HCT116 (cell line): Measurements from ENCODE around the gene RNU6-9. TPM values are rescaled to one million over a fixed set of nuclear protein-coding genes. Genes with fewer than 3 reads are reported as not detected.

Experiments
- ATAC-seq: fragments of 200-7000 bp; cut with Tn5 transposase; 2 replicates; pipeline ENCODE4 v1.9.1; 2020; ENCODE audit warnings: mild to moderate bottlenecking, moderate library complexity
- BruUV-seq: library from RNA; stranded (reverse); fragments of 400-500 nt; replicated peaks from 2 replicates; lab custom pipeline; 2021; lab: Mats Ljungman, UMichigan
- CTCF ChIA-PET: fragments of 300-600 bp; sonication (Branson Sonifier 250); formaldehyde crosslinking; loops from one replicate; lab custom pipeline; 2021; ENCODE audit warnings: antibody characterized with exemption; lab: Charles Lee
- POLR2A ChIA-PET: fragments of 300-600, 350-600 bp; sonication (Branson Sonifier 250); formaldehyde crosslinking; loops from one replicate; lab custom pipeline; 2021; ENCODE audit warnings: antibody characterized with exemption; lab: Charles Lee
- RAD21 ChIA-PET, 2 experiments: fragments of 300-600 bp; sonication (Branson Sonifier 250); formaldehyde crosslinking; loops; one replicate each; lab custom pipeline; 2023; ENCODE audit warnings: low total read pairs in 2 of 2; ENCODE audit not compliant: uncharacterized antibody in 2 of 2, unreplicated experiment in 2 of 2, low non-redundant PET in 1 of 2; lab: Charles Lee
- DNase-seq: peaks from one replicate; pipeline ENCODE4 v3.0.0-alpha.2; 2010; ENCODE audit warnings: low read depth, low spot score
- H2AFZ ChIP-seq: fragments of 200-600 bp; shearing (Covaris generic), sonication (generic); 2 replicates; pipeline ENCODE4 v1.6.1; 2017; ENCODE audit warnings: low read depth, mixed run types, mixed read lengths, antibody characterized with exemption, low read length; ENCODE audit not compliant: poor library complexity, severe bottlenecking
- H3K27ac ChIP-seq: 2 replicates; pipeline ENCODE4 v1.5.1; 2012; ENCODE audit warnings: low read depth, low read length
- H3K27me3 ChIP-seq: fragments of 200-600 bp; sonication (generic); 2 replicates; pipeline ENCODE4 v1.6.1; 2016; ENCODE audit warnings: mixed run types, low read length, mixed read lengths; ENCODE audit not compliant: insufficient read depth
- H3K36me3 ChIP-seq, 2 experiments: fragments of 200-500 bp in 1 of 2; fragments of 200-600 bp in 1 of 2; sonication (Bioruptor generic) in 1 of 2; sonication (generic) in 1 of 2; 2 replicates each; pipeline versions ENCODE4 v1.5.1 to v1.6.1; 2014 to 2016; ENCODE audit warnings: low read length in 2 of 2, inconsistent platforms in 1 of 2, mixed read lengths in 1 of 2, mixed run types in 1 of 2; ENCODE audit not compliant: insufficient read depth in 2 of 2, control insufficient read depth in 1 of 2
- H3K4me1 ChIP-seq, 2 experiments: fragments of 200-600 bp in 1 of 2; sonication (generic) in 1 of 2; 2 replicates each; pipeline versions ENCODE4 v1.5.1 to v1.6.1; 2012 to 2017; ENCODE audit warnings: low read length in 2 of 2, inconsistent platforms in 1 of 2, mild to moderate bottlenecking in 1 of 2, mixed read lengths in 1 of 2, mixed run types in 1 of 2, moderate library complexity in 1 of 2; ENCODE audit not compliant: insufficient read depth in 2 of 2, control insufficient read depth in 1 of 2
- H3K4me2 ChIP-seq: fragments of 200-600 bp; sonication (generic); 2 replicates; pipeline ENCODE4 v1.6.1; 2017; ENCODE audit warnings: mixed run types, low read length, mixed read lengths
- H3K4me3 ChIP-seq, 2 experiments: fragments of 200-600 bp in 1 of 2; sonication (generic) in 1 of 2; replicated peaks in 1 of 2; 2 replicates each; pipeline ENCODE4 v1.5.1; 2011 to 2016; ENCODE audit warnings: low read length in 2 of 2, control low read depth in 1 of 2, low read depth in 1 of 2, mild to moderate bottlenecking in 1 of 2, mixed read lengths in 1 of 2, mixed run types in 1 of 2
- H3K79me2 ChIP-seq: fragments of 200-600 bp; sonication (generic); 2 replicates; pipeline ENCODE4 v1.6.1; 2017; ENCODE audit warnings: mild to moderate bottlenecking, mixed run types, low read length, moderate library complexity, mixed read lengths; ENCODE audit not compliant: insufficient read depth
- H3K9ac ChIP-seq: fragments of 200-600 bp; sonication (generic); 2 replicates; pipeline ENCODE4 v1.6.1; 2016; ENCODE audit warnings: low read length, mixed read lengths
- H3K9me2 ChIP-seq: fragments of 200-600 bp; sonication (generic), shearing (Covaris generic); 2 replicates; pipeline ENCODE4 v1.6.1; 2017; ENCODE audit warnings: mixed run types, mild to moderate bottlenecking, moderate library complexity; ENCODE audit not compliant: insufficient read depth
- H3K9me3 ChIP-seq, 2 experiments: fragments of 200-500 bp in 1 of 2; fragments of 200-600 bp in 1 of 2; sonication (Bioruptor generic) in 1 of 2; sonication (generic) in 1 of 2; 2 replicates each; pipeline ENCODE4 v1.6.1; 2014 to 2017; ENCODE audit warnings: low read length in 2 of 2, mixed read lengths in 2 of 2, inconsistent platforms in 1 of 2, low read depth in 1 of 2, mild to moderate bottlenecking in 1 of 2, mixed run types in 1 of 2, moderate library complexity in 1 of 2; ENCODE audit not compliant: control insufficient read depth in 1 of 2, insufficient read depth in 1 of 2
- H4K20me1 ChIP-seq: fragments of 200-600 bp; sonication (generic), shearing (Covaris generic); 2 replicates; pipeline ENCODE4 v1.6.1; 2017; ENCODE audit warnings: mixed run types, mild to moderate bottlenecking, moderate library complexity; ENCODE audit not compliant: insufficient read depth
- CBX3 ChIP-seq: IDR thresholded peaks from 2 replicates; pipeline ENCODE4 v1.6.1; 2012; ENCODE audit warnings: low read depth
- CTCF ChIP-seq, 3 experiments: fragments of 200-600 bp in 1 of 3; sonication (generic) in 1 of 3; IDR thresholded peaks in 2 of 3; conservative IDR thresholded peaks in 1 of 3; 2 replicates each; pipeline ENCODE4 v1.5.1; 2012 to 2017; ENCODE audit warnings: low read depth in 2 of 3, low read length in 2 of 3, antibody characterized with exemption in 1 of 3, borderline replicate concordance in 1 of 3, control low read depth in 1 of 3, mild to moderate bottlenecking in 1 of 3, mixed read lengths in 1 of 3, mixed run types in 1 of 3, moderate library complexity in 1 of 3; ENCODE audit not compliant: insufficient read depth in 1 of 3
- EGR1 ChIP-seq: IDR thresholded peaks from 2 replicates; pipeline ENCODE4 v1.6.1; 2012; ENCODE audit warnings: low read depth
- MAX ChIP-seq: IDR thresholded peaks from 2 replicates; pipeline ENCODE4 v1.6.1; 2012
- POLR2A ChIP-seq: IDR thresholded peaks from 2 replicates; pipeline ENCODE4 v1.7.0; 2011; ENCODE audit warnings: borderline replicate concordance; ENCODE audit not compliant: insufficient read depth, insufficient read length; ENCODE audit errors: extremely low read depth
- RAD21 ChIP-seq: IDR thresholded peaks from 2 replicates; pipeline ENCODE4 v1.6.1; 2012; ENCODE audit warnings: low read depth, mild to moderate bottlenecking
- REST ChIP-seq: IDR thresholded peaks from 2 replicates; pipeline ENCODE4 v1.6.1; 2012; ENCODE audit warnings: low read depth
- SP1 ChIP-seq: IDR thresholded peaks from 2 replicates; pipeline ENCODE4 v1.6.1; 2012; ENCODE audit warnings: low read depth
- YY1 ChIP-seq: IDR thresholded peaks from 2 replicates; pipeline ENCODE4 v1.6.1; 2011; ENCODE audit warnings: low read length, low read depth, moderate library complexity, mild to moderate bottlenecking; ENCODE audit not compliant: insufficient replicate concordance; ENCODE audit errors: extremely low read depth
- ZFX ChIP-seq: fragments of 450-650 bp; IDR thresholded peaks from 2 replicates; pipeline ENCODE4 v1.6.1; 2017
- ZNF274 ChIP-seq: fragments of 200-500 bp; sonication (Bioruptor generic); IDR thresholded peaks from 2 replicates; pipeline ENCODE4 v1.6.1; 2014; ENCODE audit warnings: mild to moderate bottlenecking, low read depth, low read length, inconsistent platforms
- intact Hi-C: fragments of 100-400 bp; cut with micrococcal nuclease; formaldehyde crosslinking; loops from 2 replicates; pipeline ENCODE4 v1.10.0; 2022
- total RNA-seq: library from RNA; stranded (reverse); gene quantifications from one replicate; pipeline ENCODE4 v1.2.1, GENCODE V29; 2021; ENCODE audit not compliant: unreplicated experiment

RNU6-9 gene
- total RNA-seq, 1 experiment from 2014 or later, result not detected

- Histone ChIP-seq H3K9ac (peak overlapping the region; percentile 71), H3K9me3 (no peaks in the 10 kb centered on the region), H3K36me3 (no peaks in the 10 kb centered on the region), H3K4me2 (peak overlapping the region; percentile 98), H3K27me3 (no peaks in the 10 kb centered on the region), H3K79me2 (peaks cover 7% of the 10 kb centered on the region), H3K27ac (peak overlapping the region; percentile 71; the same call in 1 of the 2 replicates), H4K20me1 (no peaks in the 10 kb centered on the region), H3K4me1 (peaks cover 6 to 29% of the 10 kb centered on the region in 2 experiments), H3K4me3 (peak overlapping the region; percentile 47 to 67), H2AFZ (peak overlapping the region; percentile 40), H3K9me2 (no peaks in the 10 kb centered on the region)
- ATAC-seq (peak; percentile 48), DNase-seq (no peak)
- CTCF ChIA-PET, result no interaction called here
- intact Hi-C loops, result loop anchor here (1.0 kb wide), 2 partner anchors 33 to 146 kb away; no protein-coding TSS in a partner anchor
- POLR2A ChIA-PET, result no interaction called here
- BruUV-seq, result no TSS peak
- TF ChIP-seq EGR1, result peak; percentile 60
- no peak for TF ChIP-seq POLR2A
- RAD21 ChIA-PET, result interaction anchor here in 1 of 2 experiments (0.5 to 0.7 kb wide), 2 partner anchors 56 to 85 kb away, joined by 3 read pairs; no protein-coding TSS in a partner anchor
Observed at GRCh38 chr19:916645-917322, 23.5 kb downstream of the RNU6-9 start.

- Histone ChIP-seq H3K9me3 (no peaks in the 10 kb centered on the region), H3K9ac (peak within 1 kb of the TSS; percentile 71)
- TF ChIP-seq MAX (peak; percentile 76), RAD21 (peak; percentile 99), CTCF (IDR thresholded peaks at IDR 0.05 in 2 of 3, conservative IDR thresholded peaks at IDR 0.05 in 1 of 3; ENCODE audit: borderline replicate concordance in 1 of 3, insufficient read depth in 1 of 3, low read depth in 2 of 3, low read length in 2 of 3) (peak; percentile 70 to 98 (median 74)), ZFX (peak; percentile 14; the same call in 1 of the 2 replicates), CBX3 (peak; percentile 37; the same call in 1 of the 2 replicates), SP1 (no peak), YY1 (no peak), REST (no peak), ZNF274 (no peak)
Observed at GRCh38 chr19:917323-918151, 24.3 kb downstream of the RNU6-9 start, which contains the start of gene KISS1R. Gene KISS1R (plus strand): TSS chr19:917333. CDS start chr19:917503, 170 bp downstream.

More at GRCh38 chr19:917323-918151, 24.3 kb downstream of the RNU6-9 start, which contains the start of gene KISS1R:
- peak within 1 kb of the TSS; percentile 40 for H2AFZ ChIP-seq
- no peaks in the 10 kb centered on the region for H3K36me3 ChIP-seq
- no TSS peak for BruUV-seq
- no peaks in the 10 kb centered on the region for H3K9me2 ChIP-seq
- no peaks in the 10 kb centered on the region for H3K27me3 ChIP-seq
- ChIA-PET RAD21 (interaction anchor here (0.5 to 0.7 kb wide), 2 partner anchors 57 to 148 kb away, joined by 3 read pairs; no protein-coding TSS in a partner anchor), POLR2A (no interaction called here), CTCF (no interaction called here)
- intact Hi-C loops, result loop anchor here (1.0 kb wide), 2 partner anchors 34 to 147 kb away; no protein-coding TSS in a partner anchor
- ATAC-seq (peak; percentile 65), DNase-seq (no peak)
- H3K4me2 ChIP-seq, result peak within 1 kb of the TSS; percentile 98
- peaks cover 6 to 32% of the 10 kb centered on the region in 2 experiments for H3K4me1 ChIP-seq
- H4K20me1 ChIP-seq, result no peaks in the 10 kb centered on the region
- peak within 1 kb of the TSS; percentile 71; the same call in 1 of the 2 replicates for H3K27ac ChIP-seq
- peak within 1 kb of the TSS; percentile 47 to 67 for H3K4me3 ChIP-seq
- H3K79me2 ChIP-seq, result peaks cover 3% of the 10 kb centered on the region; the same call in 1 of the 2 replicates
